Stimulated activated CD8-positive, alpha-beta memory T cell treated with anti-CD3 and anti-CD28 coated beads, Interleukin-12 subunit alpha, Interleukin-12 subunit beta, amount 100 ng/mL, for 24 hours (primary cell): ENCODE measurements around the gene CYP26B1.

Source experiments
- DNase-seq: peaks from one replicate; pipeline ENCODE4 v3.0.0-alpha.2; 2020; ENCODE audit errors: extremely low read depth

The CYP26B1 gene

DNA sequence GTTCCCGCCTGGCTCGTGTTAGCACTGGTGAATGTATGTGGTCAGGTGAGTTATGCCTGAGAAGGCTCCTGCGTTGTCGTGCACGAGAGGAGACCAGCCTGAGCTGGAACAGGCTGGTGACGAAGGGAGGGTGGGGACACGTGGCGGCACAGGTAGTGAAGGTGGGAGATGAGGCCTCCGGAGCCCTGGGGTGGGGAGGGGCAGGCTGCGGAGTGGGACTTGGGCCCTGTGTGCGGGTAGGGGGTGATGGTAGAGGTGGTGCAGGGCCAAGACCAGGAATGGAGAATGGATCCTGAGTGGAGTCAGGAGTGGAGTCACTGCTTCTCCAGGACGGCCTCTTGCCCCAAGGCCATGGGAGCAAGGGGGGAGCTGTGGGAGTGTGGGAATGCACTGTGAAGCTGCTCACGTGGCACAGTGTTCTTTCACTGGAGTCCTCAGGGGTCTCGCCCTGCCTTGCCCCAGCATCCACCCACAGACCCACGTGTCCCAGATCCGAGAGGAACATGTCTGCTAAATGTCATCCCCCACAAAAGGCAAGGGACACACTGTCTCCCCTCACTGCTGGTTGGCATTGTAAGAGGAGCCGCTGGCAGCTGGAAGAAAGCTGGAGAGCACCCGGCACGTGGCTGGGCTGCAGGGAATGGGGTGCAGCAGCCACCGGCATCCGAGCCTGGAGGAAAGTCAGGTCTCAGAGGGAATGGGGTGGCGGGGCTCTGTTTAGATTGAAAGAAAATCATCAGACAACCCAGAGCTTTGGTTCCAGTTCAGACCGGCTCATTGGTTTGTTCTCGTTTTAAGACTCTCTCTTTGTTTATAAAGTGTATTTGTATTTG lies 63.7 kb downstream of the CYP26B1 start:
- DNase-seq = no peak

DNA sequence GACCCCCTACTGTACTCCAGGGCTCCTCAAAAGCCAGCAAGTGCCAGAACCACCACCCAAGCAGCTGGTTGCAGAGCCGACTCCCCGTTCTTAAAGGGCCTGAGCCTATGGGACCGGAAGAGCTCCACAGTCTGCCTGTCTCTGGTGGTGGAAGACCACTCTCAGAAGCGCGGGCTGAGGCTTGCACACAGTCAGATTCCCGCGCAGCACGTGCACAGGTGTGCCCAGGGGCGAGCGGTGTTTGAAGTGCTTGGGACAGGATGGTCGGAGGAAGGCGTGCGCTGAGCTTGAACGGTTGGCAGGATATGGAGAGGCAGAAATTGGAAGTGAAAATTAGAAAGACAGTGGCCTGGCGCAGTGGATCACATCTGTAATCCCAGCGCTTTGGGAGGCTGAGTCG lies 64.8 kb downstream of the CYP26B1 start:
- DNase-seq = no peak

DNA sequence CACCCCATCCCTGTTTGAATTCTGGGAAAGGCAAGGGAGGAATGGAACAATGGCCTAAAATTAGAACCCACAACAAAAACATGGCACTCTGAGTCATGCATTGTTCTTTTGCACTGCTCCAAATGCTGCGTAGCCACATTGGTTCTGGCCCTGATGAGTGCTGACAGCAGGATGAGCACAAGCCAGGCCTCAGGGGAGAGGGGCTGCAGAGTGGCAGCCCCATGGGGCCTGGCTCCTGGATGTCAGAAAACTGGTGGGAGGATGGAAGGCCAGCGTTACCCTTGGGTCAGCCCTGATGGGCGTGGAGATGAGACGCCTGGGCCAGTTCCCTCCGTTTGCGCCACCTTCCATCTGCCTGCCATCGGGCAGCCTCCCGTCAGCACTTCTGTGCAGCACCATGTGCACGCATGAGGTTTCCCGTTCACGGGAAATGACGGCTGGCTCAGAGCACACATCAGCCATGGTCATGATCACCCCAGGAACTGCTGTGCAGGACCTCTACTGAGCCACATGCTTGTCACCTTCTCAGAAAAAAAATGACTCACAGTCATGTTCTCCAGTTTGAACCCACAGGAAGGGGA lies 65.6 kb downstream of the CYP26B1 start:
- DNase-seq = no peak

DNA sequence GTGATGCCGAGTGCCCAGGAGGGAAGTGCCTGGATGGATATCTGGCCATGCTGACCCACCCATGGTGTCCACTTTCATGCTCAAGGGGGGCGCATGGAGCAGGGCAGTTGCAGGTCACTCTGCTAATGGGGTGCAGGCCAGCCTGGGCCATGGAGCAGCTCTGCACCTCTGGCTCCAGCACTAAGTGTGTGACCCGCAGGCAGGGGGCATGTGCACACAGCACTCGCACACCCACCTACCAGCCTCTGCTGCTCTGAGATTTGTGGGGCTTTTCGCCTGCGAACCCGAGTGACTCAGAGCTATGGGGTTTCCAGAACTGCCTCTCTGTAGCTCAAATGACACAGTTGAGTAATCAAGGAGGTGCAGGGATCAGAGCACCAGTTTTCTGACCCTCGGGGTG lies 66.2 kb downstream of the CYP26B1 start:
- no peak for DNase-seq

DNA sequence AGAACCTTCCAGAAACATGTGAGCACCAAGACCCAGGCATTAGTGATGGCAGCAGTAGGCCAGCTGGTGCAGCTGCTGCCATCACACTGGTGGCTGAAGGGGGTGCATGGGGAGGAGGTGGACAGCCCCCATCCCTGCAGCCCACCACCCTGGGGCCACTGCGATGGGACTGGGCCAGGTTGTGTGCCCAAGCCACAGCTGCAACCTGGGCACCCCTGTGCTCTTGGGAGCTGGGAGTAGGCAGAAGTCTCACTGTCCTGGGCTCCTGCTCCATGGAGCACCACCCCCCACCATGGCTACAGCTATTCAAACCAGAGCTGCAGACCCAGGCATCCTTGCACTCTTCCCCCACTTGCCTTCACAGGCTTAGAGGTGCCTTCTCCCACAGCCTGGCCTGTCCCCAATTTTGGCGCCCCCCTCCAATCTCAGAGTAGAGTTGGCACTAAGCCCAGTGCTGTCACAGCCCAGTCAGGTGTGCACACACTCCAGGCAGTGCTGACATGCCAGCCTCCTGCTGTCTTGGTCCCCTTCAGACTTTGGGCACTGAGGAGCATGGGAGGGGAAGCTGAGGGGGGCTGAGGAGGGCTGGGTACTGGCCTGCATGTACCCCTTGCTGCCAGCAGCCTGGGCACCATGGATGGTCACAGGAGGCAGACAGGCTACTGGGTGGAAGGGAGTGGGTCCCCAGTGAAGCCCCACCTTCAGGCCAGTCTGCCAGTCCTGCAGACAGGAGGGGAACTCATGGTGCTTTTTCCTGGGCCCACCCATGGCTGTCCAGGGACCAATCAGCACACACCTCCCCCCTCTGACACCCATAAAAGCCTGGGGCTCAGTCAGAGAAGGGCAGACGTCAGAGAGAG lies 67.1 kb downstream of the CYP26B1 start:
- DNase-seq = no peak
